DOHH2 (cell line): ENCODE results near the gene LRMDA.

ENCODE experiments used
- EZH2phosphoT487 ChIP-seq: fragments of 200-600 bp; sonication (generic); IDR thresholded peaks from 2 replicates; pipeline ENCODE4 v1.6.1; 2017; ENCODE audit warnings: borderline replicate concordance, mild to moderate bottlenecking, antibody characterized with exemption, low read length, moderate library complexity, mixed read lengths
- TF ChIP-seq, protein P1 (sequence below): fragments of 200-600 bp; sonication (generic); IDR thresholded peaks from one replicate; pipeline ENCODE4 v1.5.1; 2014; ENCODE audit warnings: antibody characterized with exemption, mild to moderate bottlenecking, low read depth, low read length; ENCODE audit not compliant: poor library complexity, severe bottlenecking

DNA sequence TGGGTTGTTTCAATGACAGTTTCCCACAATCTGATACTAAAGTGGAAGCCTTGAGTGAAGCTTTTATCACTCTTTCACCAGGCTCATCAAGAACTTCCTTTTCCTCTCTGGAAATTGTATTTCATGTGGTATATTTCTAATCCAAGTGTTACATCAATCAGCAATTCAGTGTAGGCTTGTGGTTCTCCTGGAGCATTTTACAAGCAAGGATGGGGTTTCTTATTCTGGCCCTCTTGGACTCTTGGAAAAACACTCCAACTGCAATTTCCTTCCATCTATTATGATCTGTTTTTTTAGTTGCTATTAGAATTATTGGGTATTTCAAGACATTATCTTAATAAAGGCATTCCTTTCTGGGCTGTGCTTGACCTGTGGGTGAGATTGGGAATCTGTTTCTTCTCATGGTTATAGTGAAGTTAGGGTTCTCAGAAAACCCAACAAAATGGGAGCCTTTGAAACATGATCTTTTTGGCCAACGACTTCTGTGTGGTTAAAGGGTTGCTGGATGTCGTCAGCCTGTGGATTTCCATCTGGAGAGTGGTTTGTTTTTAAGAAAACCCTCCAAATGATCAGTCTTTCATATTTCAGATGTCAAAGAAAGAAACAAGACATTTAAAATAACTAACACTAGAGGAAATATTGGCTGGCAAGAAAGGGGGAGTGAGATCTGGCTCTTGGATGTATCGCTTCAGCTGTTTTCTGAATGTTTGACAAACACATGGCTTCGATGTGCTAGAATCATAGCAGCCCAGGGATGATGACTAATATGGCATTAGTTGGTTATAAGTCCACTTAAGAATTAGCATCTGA is 540.2 kb downstream of the LRMDA start:
- TF ChIP-seq, protein P1, sequence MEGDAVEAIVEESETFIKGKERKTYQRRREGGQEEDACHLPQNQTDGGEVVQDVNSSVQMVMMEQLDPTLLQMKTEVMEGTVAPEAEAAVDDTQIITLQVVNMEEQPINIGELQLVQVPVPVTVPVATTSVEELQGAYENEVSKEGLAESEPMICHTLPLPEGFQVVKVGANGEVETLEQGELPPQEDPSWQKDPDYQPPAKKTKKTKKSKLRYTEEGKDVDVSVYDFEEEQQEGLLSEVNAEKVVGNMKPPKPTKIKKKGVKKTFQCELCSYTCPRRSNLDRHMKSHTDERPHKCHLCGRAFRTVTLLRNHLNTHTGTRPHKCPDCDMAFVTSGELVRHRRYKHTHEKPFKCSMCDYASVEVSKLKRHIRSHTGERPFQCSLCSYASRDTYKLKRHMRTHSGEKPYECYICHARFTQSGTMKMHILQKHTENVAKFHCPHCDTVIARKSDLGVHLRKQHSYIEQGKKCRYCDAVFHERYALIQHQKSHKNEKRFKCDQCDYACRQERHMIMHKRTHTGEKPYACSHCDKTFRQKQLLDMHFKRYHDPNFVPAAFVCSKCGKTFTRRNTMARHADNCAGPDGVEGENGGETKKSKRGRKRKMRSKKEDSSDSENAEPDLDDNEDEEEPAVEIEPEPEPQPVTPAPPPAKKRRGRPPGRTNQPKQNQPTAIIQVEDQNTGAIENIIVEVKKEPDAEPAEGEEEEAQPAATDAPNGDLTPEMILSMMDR = no peak
- no peak for TF ChIP-seq EZH2phosphoT487
